Tibial artery (tissue), 4 donors: ENCODE results near the gene SDHB.

ENCODE experiments used
- DNase-seq, 2 donors: peaks; one replicate each; pipeline ENCODE4 v3.0.0-alpha.2; 2019
- H3K27ac ChIP-seq, 2 donors: fragments of 200-600 bp; sonication (generic) in 1 of 2; 1 replicate in 1 of 2; 2 replicates in 1 of 2; pipeline ENCODE4 v1.5.1; 2018 to 2019; ENCODE audit warnings: mild to moderate bottlenecking in 1 of 2
- H3K27me3 ChIP-seq, 2 donors: fragments of 200-600 bp; sonication (generic) in 1 of 2; one replicate each; pipeline versions ENCODE4 v1.5.1 to v1.6.0; 2016 to 2019
- H3K36me3 ChIP-seq, 3 donors: fragments of 200-600 bp; sonication (generic) in 2 of 3; one replicate each; pipeline ENCODE4 v1.5.1; 2016 to 2019; ENCODE audit warnings: mild to moderate bottlenecking in 2 of 3
- H3K4me1 ChIP-seq, 4 donors: fragments of 200-600 bp; sonication (generic) in 2 of 4; 1 replicate in 3 of 4; 2 replicates in 1 of 4; pipeline ENCODE4 v1.5.1; 2016 to 2019
- H3K4me3 ChIP-seq, 2 donors: fragments of 200-600 bp; sonication (generic) in 1 of 2; 1 replicate in 1 of 2; 2 replicates in 1 of 2; pipeline ENCODE4 v1.5.1; 2018 to 2019; ENCODE audit warnings: mild to moderate bottlenecking in 2 of 2
- H3K9me3 ChIP-seq, 3 donors: fragments of 200-600 bp; sonication (generic) in 1 of 3; one replicate each; pipeline ENCODE4 v1.5.1; 2016 to 2019
- CTCF ChIP-seq, 2 experiments: fragments of 200-600 bp in 1 of 2; fragments of 450-650 bp in 1 of 2; IDR thresholded peaks; one replicate each; pipeline ENCODE4 v1.5.1; 2017 to 2019; ENCODE audit warnings: antibody characterized with exemption in 2 of 2, mild to moderate bottlenecking in 1 of 2, moderate library complexity in 1 of 2
- intact Hi-C: fragments of 100-400 bp; cut with DNase I; formaldehyde crosslinking; loops from one replicate; pipeline ENCODE4 v1.15.0; 2023; ENCODE audit warnings: low total_unique reads

SDHB gene

DNA sequence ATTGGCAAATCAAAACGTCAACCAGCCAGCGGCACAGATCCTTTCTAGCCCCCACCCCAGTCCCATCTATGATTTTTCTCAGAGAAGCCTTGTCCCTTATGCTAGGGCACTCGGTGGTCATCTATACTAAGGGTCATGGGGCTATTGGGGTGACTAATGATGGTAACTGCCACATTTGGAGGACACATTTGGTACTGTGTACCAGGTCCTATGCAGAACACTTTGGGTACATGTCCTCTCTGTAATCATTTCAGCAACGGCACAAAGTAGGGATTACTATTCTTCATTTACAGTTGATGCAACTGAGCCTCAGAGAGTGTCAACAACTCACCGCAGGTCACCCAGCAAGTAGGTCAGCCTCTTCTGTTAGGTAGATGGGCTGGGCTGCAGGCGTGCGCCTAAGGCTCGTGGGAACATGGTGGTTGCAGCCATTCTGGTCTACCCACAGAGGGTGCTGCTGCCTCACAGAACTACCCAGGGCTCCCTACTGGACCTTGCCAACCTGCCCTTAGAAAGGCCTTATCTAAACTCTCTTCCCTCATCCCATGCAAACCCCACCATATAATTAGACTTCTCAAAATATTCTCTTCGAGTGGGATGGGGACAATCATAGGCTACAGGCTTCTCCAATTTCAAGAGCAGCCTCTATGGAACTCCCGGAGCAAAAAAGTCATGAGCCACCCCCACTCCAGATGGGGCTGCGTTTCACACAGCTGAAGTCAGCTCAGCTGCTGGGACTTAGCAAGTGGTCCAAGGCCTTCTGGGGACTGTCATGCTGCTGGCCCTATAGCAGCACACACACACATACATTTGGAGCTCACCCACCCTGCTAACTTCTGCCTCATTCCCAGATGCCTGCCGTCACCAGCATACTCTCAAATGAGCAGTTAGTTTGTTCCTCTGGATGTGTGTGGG lies 5.8 kb upstream of the SDHB start:
- DNase-seq, result peak; percentile 27 to 63
- TF ChIP-seq CTCF (IDR thresholded peaks at IDR 0.05), result peak; percentile 51 to 54
- no peaks in the 10 kb centered on the region for H3K9me3 ChIP-seq
- H3K36me3 ChIP-seq, result no peaks in the 10 kb centered on the region
- peaks cover 0 to 2% (median under 1%) of the 10 kb centered on the region in 4 donors for H3K4me1 ChIP-seq
- no peak overlapping the region for H3K4me3 ChIP-seq
- intact Hi-C loops, result loop anchor here (5.0 kb wide), 1 partner anchor 178 kb away; no protein-coding TSS in a partner anchor
- no peak overlapping the region for H3K27ac ChIP-seq
- no peaks in the 10 kb centered on the region for H3K27me3 ChIP-seq

- Histone ChIP-seq H3K27ac (no peak overlapping the region), H3K36me3 (no peaks in the 10 kb centered on the region), H3K27me3 (no peaks in the 10 kb centered on the region), H3K4me1 (peaks cover 0 to 23% (median 18%) of the 10 kb centered on the region in 4 donors), H3K9me3 (no peaks in the 10 kb centered on the region), H3K4me3 (no peak overlapping the region)
- intact Hi-C loops, result loop anchor here (5.0 kb wide), 1 partner anchor 181 kb away; no protein-coding TSS in a partner anchor
- peak in 1 of 2 donors; percentile 47 for DNase-seq
- TF ChIP-seq CTCF (IDR thresholded peaks at IDR 0.05), result no peak
These were observed 2.7 kb upstream of the SDHB start for GRCh38 chr1:17056551-17056950.

GRCh38 chr1:17055801-17056200 lies 2.0 kb upstream of the SDHB start:
- H3K36me3 ChIP-seq, result no peaks in the 10 kb centered on the region
- H3K27me3 ChIP-seq, result no peaks in the 10 kb centered on the region
- no peak for TF ChIP-seq CTCF (IDR thresholded peaks at IDR 0.05)
- H3K4me3 ChIP-seq, result no peak overlapping the region
- intact Hi-C loops, result loop anchor here (5.0 kb wide), 1 partner anchor 182 kb away; no protein-coding TSS in a partner anchor
- H3K4me1 ChIP-seq, result peaks cover 0 to 29% (median 20%) of the 10 kb centered on the region in 4 donors
- H3K27ac ChIP-seq, result no peak overlapping the region
- DNase-seq, result peak in 1 of 2 donors; percentile 55
- no peaks in the 10 kb centered on the region for H3K9me3 ChIP-seq

DNA sequence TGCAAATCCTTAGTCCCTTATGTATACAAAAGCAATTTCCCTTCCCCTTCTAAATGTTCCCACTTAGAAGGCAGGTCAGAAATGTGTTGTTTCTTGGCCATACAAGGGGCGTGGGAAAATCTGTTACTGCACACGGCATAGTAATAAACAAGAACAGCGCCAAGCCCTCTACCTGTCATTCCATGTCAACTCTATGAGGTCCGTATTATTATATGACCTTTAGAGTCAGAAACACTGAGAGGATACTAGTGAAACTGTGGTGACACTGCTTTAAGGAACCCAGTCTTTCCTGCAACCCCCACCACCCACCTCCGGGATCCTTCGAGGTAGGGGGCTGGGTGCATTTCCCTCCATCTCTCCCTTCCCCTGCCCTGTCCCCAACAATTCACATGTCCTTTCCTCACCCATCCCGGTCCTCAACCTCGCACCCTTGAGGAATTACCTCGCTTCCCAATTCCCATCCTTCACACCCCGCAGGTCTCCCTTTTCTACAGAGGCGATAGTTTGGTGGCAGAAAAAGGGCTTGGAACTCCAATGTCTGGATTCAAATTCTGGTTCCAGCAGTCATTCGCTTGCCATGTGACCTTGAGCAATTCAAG lies 647 bp downstream of the SDHB start:
- H3K4me3 ChIP-seq, result peak overlapping the region; percentile 71 to 77
- DNase-seq, result no peak
- TF ChIP-seq CTCF (IDR thresholded peaks at IDR 0.05), result no peak
- peak overlapping the region; percentile 84 to 90 for H3K27ac ChIP-seq
- intact Hi-C loops, result no loop called here
- H3K36me3 ChIP-seq, result peaks cover 0 to 17% (median 11%) of the 10 kb centered on the region in 3 donors
- H3K4me1 ChIP-seq, result peaks cover 0 to 29% (median 20%) of the 10 kb centered on the region in 4 donors
- no peaks in the 10 kb centered on the region for H3K27me3 ChIP-seq
- H3K9me3 ChIP-seq, result no peaks in the 10 kb centered on the region

- peaks cover 0 to 17% (median 11%) of the 10 kb centered on the region in 3 donors for H3K36me3 ChIP-seq
- no peak for DNase-seq
- no peaks in the 10 kb centered on the region for H3K9me3 ChIP-seq
- peaks cover 0 to 29% (median 20%) of the 10 kb centered on the region in 4 donors for H3K4me1 ChIP-seq
- H3K27me3 ChIP-seq, result no peaks in the 10 kb centered on the region
- peak overlapping the region; percentile 84 to 90 for H3K27ac ChIP-seq
- intact Hi-C loops, result no loop called here
- H3K4me3 ChIP-seq, result peak overlapping the region; percentile 71 to 77
- TF ChIP-seq CTCF (IDR thresholded peaks at IDR 0.05), result no peak
These were observed 1.2 kb downstream of the SDHB start for GRCh38 chr1:17052641-17053040.
